Fibroblast of villous mesenchyme (primary cell): ENCODE data around the gene GCC1. TPM values are rescaled to one million over a fixed set of nuclear protein-coding genes. Genes with fewer than 3 reads are reported as not detected.

Experiments
- DNase-seq: peaks from one replicate; pipeline ENCODE4 v3.0.0-alpha.2; 2010; ENCODE audit warnings: low read depth
- H3K4me3 ChIP-seq: 2 replicates; pipeline ENCODE4 v1.5.1; 2011; ENCODE audit warnings: low read depth, mild to moderate bottlenecking, low read length
- CTCF ChIP-seq: IDR thresholded peaks from 2 replicates; pipeline ENCODE4 v1.5.1; 2012; ENCODE audit warnings: low read depth, mild to moderate bottlenecking, low read length; ENCODE audit not compliant: insufficient read depth
- total RNA-seq: library from RNA; depleted of rRNA; stranded (reverse); fragments of >200 nt; gene quantifications from 2 replicates; pipeline ENCODE4 v1.2.3, GENCODE V29; 2012

GCC1 gene
- total RNA-seq, 1 donor, result 19.0 TPM

- no peak overlapping the region for H3K4me3 ChIP-seq
- TF ChIP-seq CTCF, result no peak
- no peak for DNase-seq
Observed at GRCh38 chr7:127619681-127620405, 34.4 kb upstream of the GCC1 start.

- H3K4me3 ChIP-seq, result no peak overlapping the region
- no peak for DNase-seq
- no peak for TF ChIP-seq CTCF
Observed at GRCh38 chr7:127618775-127619174, 33.4 kb upstream of the GCC1 start.

GRCh38 chr7:127618042-127618441 is 32.6 kb upstream of the GCC1 start, which contains the start of gene PAX4:
PAX4 (minus strand) TSS chr7:127618142; CDS start chr7:127615928, 2,214 bp downstream.
- no peak for TF ChIP-seq CTCF
- no peak for DNase-seq
- no peak within 1 kb of the TSS for H3K4me3 ChIP-seq

GRCh38 chr7:127616724-127617123 is 31.3 kb upstream of the GCC1 start:
- no peak for DNase-seq
- TF ChIP-seq CTCF, result no peak
- H3K4me3 ChIP-seq, result no peak overlapping the region

GRCh38 chr7:127612263-127612662 is 26.9 kb upstream of the GCC1 start:
- DNase-seq, result no peak
- H3K4me3 ChIP-seq, result no peak overlapping the region
- TF ChIP-seq CTCF, result no peak

GRCh38 chr7:127609297-127609696 is 23.9 kb upstream of the GCC1 start:
- DNase-seq, result no peak
- no peak for TF ChIP-seq CTCF
- no peak overlapping the region for H3K4me3 ChIP-seq

- no peak overlapping the region for H3K4me3 ChIP-seq
- TF ChIP-seq CTCF, result no peak
- no peak for DNase-seq
Observed at GRCh38 chr7:127608446-127608845, 23.1 kb upstream of the GCC1 start.
